ENCODE data around the gene LYL1. TPM values are rescaled to one million over a fixed set of nuclear protein-coding genes. Genes with fewer than 3 reads are reported as not detected.

The LYL1 gene
- total and polyA plus RNA-seq, 2 donors (not counting 3 experiments of a cell fraction or from before 2014, with no cell fraction given), result 74.4 to 87.3 TPM

DNA sequence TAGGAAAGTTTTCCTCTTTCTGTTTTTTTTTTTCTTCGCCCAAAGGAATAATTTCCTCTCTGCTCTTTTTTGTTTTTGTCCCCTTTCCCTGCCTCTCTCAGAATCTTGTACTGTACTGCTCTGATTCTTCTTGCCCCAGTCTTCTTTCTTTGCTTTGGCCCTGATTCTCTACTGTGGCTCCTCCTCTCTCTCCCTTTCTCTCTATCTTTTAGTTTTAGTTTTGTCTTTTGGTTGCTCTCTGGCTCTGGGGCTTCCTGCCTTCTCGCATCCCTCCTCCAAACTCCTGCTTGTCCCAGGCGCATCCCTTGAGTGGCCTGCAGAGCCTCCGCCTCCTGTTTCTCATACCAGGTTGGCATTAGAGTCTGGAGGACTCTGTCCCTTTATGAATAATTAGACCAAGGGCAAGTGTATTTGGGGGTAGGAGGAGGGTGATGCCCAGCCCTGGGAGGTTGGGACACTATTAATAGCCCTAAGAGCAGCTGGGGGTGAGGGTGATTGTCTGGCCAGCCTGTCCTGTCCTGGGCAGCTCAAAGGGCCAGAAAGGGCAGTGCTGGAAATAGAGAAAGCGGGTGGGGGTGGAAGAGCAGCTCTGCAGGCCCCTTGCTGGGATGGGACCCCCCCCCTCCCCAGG, 39.1 kb downstream of the LYL1 start:
- Histone ChIP-seq H3K27ac (ENCODE audit: insufficient read depth, low read depth, low read length) (no peak overlapping the region), H4K20me1 (replicated peaks; ENCODE audit: control insufficient read depth, extremely low read depth, insufficient read depth, low read length) (no peaks in the 10 kb centered on the region), H3K79me2 (ENCODE audit: control insufficient read depth, insufficient read depth, low read length) (no peaks in the 10 kb centered on the region), H3K27me3 (ENCODE audit: control insufficient read depth in 2 of 2, insufficient read depth in 2 of 2, low read length in 2 of 2) (no peaks in the 10 kb centered on the region), H3K4me2 (ENCODE audit: insufficient read depth, low read length) (no peak overlapping the region), H3K36me3 (ENCODE audit: control insufficient read depth in 2 of 2, extremely low read depth in 1 of 2, insufficient read depth in 2 of 2, low read length in 2 of 2) (no peaks in the 10 kb centered on the region), H3K4me1 (ENCODE audit: control insufficient read depth, extremely low read depth, insufficient read depth, low read length) (peaks cover 8% of the 10 kb centered on the region), H3K9ac (replicated peaks; ENCODE audit: extremely low read depth, insufficient read depth, low read length) (no peak overlapping the region), H3K9me3 (replicated peaks; ENCODE audit: control insufficient read depth, insufficient read depth, low read length) (no peaks in the 10 kb centered on the region), H3K4me3 (replicated peaks in 1 of 3; ENCODE audit: insufficient read depth in 1 of 3, low read depth in 1 of 3, low read length in 3 of 3) (no peak overlapping the region), H3K9me1 (replicated peaks; ENCODE audit: control insufficient read depth, extremely low read depth, insufficient read depth, low read length) (no peaks in the 10 kb centered on the region), H2AFZ (ENCODE audit: low read depth, low read length) (no peak overlapping the region)
- no TSS peak for BruUV-seq (replicated peaks)
- TF ChIP-seq, protein P1, sequence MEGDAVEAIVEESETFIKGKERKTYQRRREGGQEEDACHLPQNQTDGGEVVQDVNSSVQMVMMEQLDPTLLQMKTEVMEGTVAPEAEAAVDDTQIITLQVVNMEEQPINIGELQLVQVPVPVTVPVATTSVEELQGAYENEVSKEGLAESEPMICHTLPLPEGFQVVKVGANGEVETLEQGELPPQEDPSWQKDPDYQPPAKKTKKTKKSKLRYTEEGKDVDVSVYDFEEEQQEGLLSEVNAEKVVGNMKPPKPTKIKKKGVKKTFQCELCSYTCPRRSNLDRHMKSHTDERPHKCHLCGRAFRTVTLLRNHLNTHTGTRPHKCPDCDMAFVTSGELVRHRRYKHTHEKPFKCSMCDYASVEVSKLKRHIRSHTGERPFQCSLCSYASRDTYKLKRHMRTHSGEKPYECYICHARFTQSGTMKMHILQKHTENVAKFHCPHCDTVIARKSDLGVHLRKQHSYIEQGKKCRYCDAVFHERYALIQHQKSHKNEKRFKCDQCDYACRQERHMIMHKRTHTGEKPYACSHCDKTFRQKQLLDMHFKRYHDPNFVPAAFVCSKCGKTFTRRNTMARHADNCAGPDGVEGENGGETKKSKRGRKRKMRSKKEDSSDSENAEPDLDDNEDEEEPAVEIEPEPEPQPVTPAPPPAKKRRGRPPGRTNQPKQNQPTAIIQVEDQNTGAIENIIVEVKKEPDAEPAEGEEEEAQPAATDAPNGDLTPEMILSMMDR (IDR thresholded peaks at IDR 0.05; ENCODE audit: extremely low read depth in 1 of 2, insufficient read depth in 1 of 2, low read depth in 1 of 2, low read length in 2 of 2), result no peak
- TF ChIP-seq POLR2A (IDR thresholded peaks at IDR 0.05; ENCODE audit: low read depth, low read length) (no peak), EZH2 (IDR thresholded peaks at IDR 0.05; ENCODE audit: borderline replicate concordance, low read depth, low read length, severe bottlenecking) (no peak), JUN (IDR thresholded peaks at IDR 0.05; ENCODE audit: borderline replicate concordance, insufficient read depth, insufficient read length, low read depth) (no peak), GATA2 (IDR thresholded peaks at IDR 0.05; ENCODE audit: insufficient read depth, insufficient read length, low read depth, low read length) (no peak), POLR2AphosphoS5 (IDR thresholded peaks at IDR 0.05; ENCODE audit: insufficient read depth, low read depth, low read length) (no peak), FOS (IDR thresholded peaks at IDR 0.05; ENCODE audit: borderline replicate concordance, insufficient read depth, low read length) (no peak), MYC (IDR thresholded peaks at IDR 0.05; ENCODE audit: low read depth, low read length) (no peak)
- TF ChIP-seq, protein P2, sequence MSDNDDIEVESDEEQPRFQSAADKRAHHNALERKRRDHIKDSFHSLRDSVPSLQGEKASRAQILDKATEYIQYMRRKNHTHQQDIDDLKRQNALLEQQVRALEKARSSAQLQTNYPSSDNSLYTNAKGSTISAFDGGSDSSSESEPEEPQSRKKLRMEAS (IDR thresholded peaks at IDR 0.05; ENCODE audit: insufficient read depth, insufficient read length), result no peak
- DNase-seq (ENCODE audit: low read depth, low spot score), result no peak
- FAIRE-seq, result no peak
- intact Hi-C loops (cut with micrococcal nuclease), result loop anchor here (5.0 kb wide), 1 partner anchor 41 kb away; no protein-coding TSS in a partner anchor
- dilution Hi-C loops (cut with MboI; ENCODE audit: extremely low pct_ligation_motif_present, low sequenced_read_pairs), result no loop called here
- CTCF ChIA-PET, result interaction anchor here (1.4 to 15.7 kb wide), 4 partner anchors 20 to 98 kb away, joined by 7 to 463 read pairs (median 145); no protein-coding TSS in a partner anchor
- POLR2A ChIA-PET, result no interaction called here

Data from endothelial cell of umbilical vein (primary cell).